NOMO-1 (cell line): ENCODE results near the gene SLC5A10.
"Not testable (repeated sequence)": the region's sequence is repeated elsewhere in the genome, so short reads cannot be mapped to it uniquely, and the experiment has no call there.

Experiments
- DNase-seq, 2 experiments: peaks; one replicate each; lab custom pipeline; 2025; ENCODE audit not compliant: unreplicated experiment in 2 of 2; lab: John Stamatoyannopoulos, UW

The SLC5A10 gene

GRCh38 chr17:18946536-18946935 is 5.4 kb upstream of the SLC5A10 start:
- peak in 1 of 2 experiments; percentile 2 for DNase-seq

GRCh38 chr17:18947866-18948265 is 4.1 kb upstream of the SLC5A10 start:
- no peak for DNase-seq

- DNase-seq = no peak
These were observed 3.4 kb upstream of the SLC5A10 start for GRCh38 chr17:18948476-18949006.

- DNase-seq = no peak
These were observed 2.4 kb upstream of the SLC5A10 start for GRCh38 chr17:18949566-18949965.

GRCh38 chr17:18950346-18950745 is 1.6 kb upstream of the SLC5A10 start:
- no peak for DNase-seq

- DNase-seq = no peak
These were observed 740 bp upstream of the SLC5A10 start for GRCh38 chr17:18950944-18951905.

GRCh38 chr17:18953231-18953728 is 1.3 kb downstream of the SLC5A10 start:
- no peak for DNase-seq

- no peak for DNase-seq
These were observed 2.4 kb downstream of the SLC5A10 start for GRCh38 chr17:18954321-18954720.

GRCh38 chr17:18955009-18955408 is 3.0 kb downstream of the SLC5A10 start:
- DNase-seq = no peak

GRCh38 chr17:18956021-18956420 is 4.1 kb downstream of the SLC5A10 start:
- not testable (repeated sequence) for DNase-seq

- no peak for DNase-seq
These were observed 4.6 kb downstream of the SLC5A10 start for GRCh38 chr17:18956581-18956980.

- DNase-seq = no peak
These were observed 5.9 kb downstream of the SLC5A10 start for GRCh38 chr17:18957831-18958230.

GRCh38 chr17:18958611-18959010 is 6.6 kb downstream of the SLC5A10 start:
- no peak for DNase-seq

- no peak for DNase-seq
These were observed 7.3 kb downstream of the SLC5A10 start for GRCh38 chr17:18959071-18959844.

- no peak for DNase-seq
These were observed 7.9 kb downstream of the SLC5A10 start for GRCh38 chr17:18959845-18960240.

- no peak for DNase-seq
These were observed 8.3 kb downstream of the SLC5A10 start for GRCh38 chr17:18960241-18960665.

GRCh38 chr17:18960803-18961511 is 9.0 kb downstream of the SLC5A10 start:
- DNase-seq = peak; percentile 38 to 51

- DNase-seq = no peak
These were observed 9.9 kb downstream of the SLC5A10 start for GRCh38 chr17:18961634-18962493.

- no peak for DNase-seq
These were observed 10.5 kb downstream of the SLC5A10 start for GRCh38 chr17:18962494-18962815.
